OCI-LY7 (cell line): ENCODE data around the gene NMD3. TPM values are rescaled to one million over a fixed set of nuclear protein-coding genes. Genes with fewer than 3 reads are reported as not detected.

Source experiments
- BruUV-seq: library from RNA; stranded (reverse); fragments of 400-500 nt; replicated peaks from 2 replicates; lab custom pipeline; 2021; lab: Mats Ljungman, UMichigan
- CTCF ChIA-PET: fragments of 300-600 bp; sonication (Branson Sonifier 250); formaldehyde crosslinking; loops from one replicate; lab custom pipeline; 2022; ENCODE audit warnings: antibody characterized with exemption; ENCODE audit not compliant: unreplicated experiment; lab: Charles Lee
- POLR2A ChIA-PET: fragments of 300-600 bp; sonication (Branson Sonifier 250); formaldehyde crosslinking; loops from one replicate; lab custom pipeline; 2022; ENCODE audit warnings: antibody characterized with exemption; lab: Charles Lee
- DNase-seq: peaks from one replicate; pipeline ENCODE4 v3.0.0-alpha.2; 2015; ENCODE audit warnings: low spot score
- H2AFZ ChIP-seq: fragments of 200-600 bp; sonication (generic), shearing (Covaris generic); 2 replicates; pipeline ENCODE4 v1.6.1; 2014; ENCODE audit warnings: mild to moderate bottlenecking, antibody characterized with exemption, low read length, moderate library complexity
- H3K27ac ChIP-seq: fragments of 200-600 bp; sonication (generic); 2 replicates; pipeline ENCODE4 v1.5.1; 2014; ENCODE audit warnings: mixed run types, low read depth, mild to moderate bottlenecking, moderate library complexity, low read length, inconsistent platforms; ENCODE audit not compliant: poor library complexity, severe bottlenecking
- H3K36me3 ChIP-seq: fragments of 200-600 bp; sonication (generic); 2 replicates; pipeline ENCODE4 v1.6.1; 2014; ENCODE audit warnings: mild to moderate bottlenecking, antibody characterized with exemption, low read length, moderate library complexity, mixed read lengths; ENCODE audit not compliant: insufficient read depth
- H3K4me1 ChIP-seq: fragments of 200-600 bp; sonication (generic); 2 replicates; pipeline ENCODE4 v1.5.1; 2014; ENCODE audit warnings: mild to moderate bottlenecking, low read length; ENCODE audit not compliant: insufficient read depth, poor library complexity, severe bottlenecking
- H3K4me2 ChIP-seq: fragments of 200-600 bp; sonication (generic); 2 replicates; pipeline ENCODE4 v1.6.1; 2014; ENCODE audit warnings: mild to moderate bottlenecking, low read length
- H3K4me3 ChIP-seq: fragments of 200-600 bp; sonication (generic); 2 replicates; pipeline ENCODE4 v1.5.1; 2014; ENCODE audit warnings: mild to moderate bottlenecking, low read depth, low read length; ENCODE audit not compliant: poor library complexity, severe bottlenecking
- H3K79me2 ChIP-seq: fragments of 200-600 bp; sonication (generic); 2 replicates; pipeline ENCODE4 v1.6.1; 2016; ENCODE audit warnings: low read depth, mild to moderate bottlenecking, low read length, moderate library complexity, mixed read lengths; ENCODE audit not compliant: insufficient read depth
- H3K9me2 ChIP-seq: fragments of 200-600 bp; sonication (generic); 2 replicates; pipeline ENCODE4 v1.6.1; 2016; ENCODE audit warnings: mild to moderate bottlenecking, low read length, mixed read lengths; ENCODE audit not compliant: insufficient read depth
- H3K9me3 ChIP-seq: fragments of 200-600 bp; sonication (generic); 2 replicates; pipeline ENCODE4 v1.6.1; 2014; ENCODE audit warnings: mild to moderate bottlenecking, mixed run types, low read length, mixed read lengths
- H4K20me1 ChIP-seq: fragments of 200-600 bp; sonication (generic); 2 replicates; pipeline ENCODE4 v1.6.1; 2014; ENCODE audit warnings: mild to moderate bottlenecking, antibody characterized with exemption, low read length, moderate library complexity, mixed read lengths; ENCODE audit not compliant: insufficient read depth
- EZH2phosphoT487 ChIP-seq: fragments of 200-600 bp; sonication (generic); IDR thresholded peaks from 2 replicates; pipeline ENCODE4 v1.6.1; 2018; ENCODE audit warnings: low read depth, borderline replicate concordance, mild to moderate bottlenecking, mixed run types, antibody characterized with exemption, low read length, moderate library complexity, mixed read lengths
- intact Hi-C: fragments of 100-400 bp; cut with micrococcal nuclease; formaldehyde crosslinking; loops from one replicate; pipeline ENCODE4 v1.10.0; 2022; ENCODE audit not compliant: unreplicated experiment
- total RNA-seq, 2 experiments: library from RNA; depleted of rRNA in 1 of 2; stranded (reverse); fragments of >200 nt in 1 of 2; shearing (Covaris generic) in 1 of 2; gene quantifications; 2 replicates each; pipeline ENCODE4 v1.2.3, GENCODE V29; 2014 to 2022
- TF ChIP-seq, protein P1 (sequence below): fragments of 200-600 bp; sonication (generic); conservative IDR thresholded peaks from 2 replicates; pipeline ENCODE4 v1.5.1; 2014; ENCODE audit warnings: mild to moderate bottlenecking, antibody characterized with exemption, low read length, moderate library complexity, mixed read lengths

Gene NMD3
- total RNA-seq, 2 experiments from 2014 or later: 30.0 to 55.2 TPM

DNA sequence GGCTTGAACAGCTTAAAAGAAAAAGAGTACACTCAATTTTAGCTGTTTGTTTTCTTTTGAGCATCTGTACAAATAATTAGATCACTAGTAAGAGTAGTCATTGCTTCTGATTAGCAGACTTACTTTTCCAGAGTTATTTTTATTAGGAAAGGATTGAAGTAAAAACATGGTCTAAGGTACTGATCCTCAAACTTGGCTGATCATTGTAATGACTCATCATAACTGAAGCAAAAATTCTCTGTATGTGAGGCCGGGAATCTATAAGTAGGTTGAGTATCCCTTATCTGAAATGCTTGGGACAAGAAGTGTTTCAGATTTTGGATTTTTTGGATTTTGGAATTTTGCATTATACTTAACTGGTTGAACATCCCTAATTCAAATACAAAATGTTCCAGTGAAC is 12.4 kb downstream of the NMD3 start:
- Histone ChIP-seq H2AFZ (no peak overlapping the region), H3K4me1 (no peaks in the 10 kb centered on the region), H3K79me2 (peaks cover 26% of the 10 kb centered on the region; the same call in 1 of the 2 replicates), H3K36me3 (peaks cover 97% of the 10 kb centered on the region), H3K27ac (no peak overlapping the region), H3K9me3 (no peaks in the 10 kb centered on the region), H4K20me1 (peaks cover 10% of the 10 kb centered on the region), H3K9me2 (no peaks in the 10 kb centered on the region), H3K4me3 (no peak overlapping the region), H3K4me2 (no peak overlapping the region)
- ChIA-PET POLR2A (interaction anchor here (0.9 to 1.4 kb wide), 2 partner anchors 8 to 11 kb away, joined by 3 to 7 read pairs; no protein-coding TSS in a partner anchor), CTCF (no interaction called here)
- no TSS peak for BruUV-seq
- intact Hi-C loops: no loop called here
- TF ChIP-seq, protein P1, sequence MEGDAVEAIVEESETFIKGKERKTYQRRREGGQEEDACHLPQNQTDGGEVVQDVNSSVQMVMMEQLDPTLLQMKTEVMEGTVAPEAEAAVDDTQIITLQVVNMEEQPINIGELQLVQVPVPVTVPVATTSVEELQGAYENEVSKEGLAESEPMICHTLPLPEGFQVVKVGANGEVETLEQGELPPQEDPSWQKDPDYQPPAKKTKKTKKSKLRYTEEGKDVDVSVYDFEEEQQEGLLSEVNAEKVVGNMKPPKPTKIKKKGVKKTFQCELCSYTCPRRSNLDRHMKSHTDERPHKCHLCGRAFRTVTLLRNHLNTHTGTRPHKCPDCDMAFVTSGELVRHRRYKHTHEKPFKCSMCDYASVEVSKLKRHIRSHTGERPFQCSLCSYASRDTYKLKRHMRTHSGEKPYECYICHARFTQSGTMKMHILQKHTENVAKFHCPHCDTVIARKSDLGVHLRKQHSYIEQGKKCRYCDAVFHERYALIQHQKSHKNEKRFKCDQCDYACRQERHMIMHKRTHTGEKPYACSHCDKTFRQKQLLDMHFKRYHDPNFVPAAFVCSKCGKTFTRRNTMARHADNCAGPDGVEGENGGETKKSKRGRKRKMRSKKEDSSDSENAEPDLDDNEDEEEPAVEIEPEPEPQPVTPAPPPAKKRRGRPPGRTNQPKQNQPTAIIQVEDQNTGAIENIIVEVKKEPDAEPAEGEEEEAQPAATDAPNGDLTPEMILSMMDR: no peak
- no peak for TF ChIP-seq EZH2phosphoT487
- no peak for DNase-seq

DNA sequence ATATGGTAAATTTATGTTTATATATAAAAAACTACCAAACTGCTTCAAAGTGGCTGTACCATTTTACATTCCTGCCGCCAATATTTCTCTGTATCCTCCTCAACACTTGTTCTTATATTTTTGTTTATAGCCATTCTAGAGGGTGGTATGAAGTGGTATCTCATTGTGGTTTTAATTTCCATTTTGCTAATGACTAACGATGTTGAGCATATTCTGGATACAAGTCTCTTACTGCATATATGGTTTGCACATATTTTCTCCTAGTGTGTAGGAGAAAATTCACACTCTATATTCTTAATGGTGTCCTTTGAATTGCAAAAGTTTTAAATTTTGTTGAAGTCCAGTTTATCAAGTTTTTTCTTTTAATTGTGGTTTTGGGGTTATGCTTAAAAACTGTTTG is 15.1 kb downstream of the NMD3 start:
- H3K79me2 ChIP-seq: peaks cover 31% of the 10 kb centered on the region; the same call in 1 of the 2 replicates
- H3K9me3 ChIP-seq: no peaks in the 10 kb centered on the region
- H3K4me3 ChIP-seq: no peak overlapping the region
- H3K27ac ChIP-seq: no peak overlapping the region
- CTCF ChIA-PET: no interaction called here
- H3K4me2 ChIP-seq: no peak overlapping the region
- POLR2A ChIA-PET: interaction anchor here (0.7 to 1.4 kb wide), 4 partner anchors 8 to 88 kb away, joined by 3 to 11 read pairs (median 4); partner anchors contain the start of gene NMD3
- BruUV-seq: no TSS peak
- H3K36me3 ChIP-seq: peaks cover 97% of the 10 kb centered on the region
- intact Hi-C loops: no loop called here
- H4K20me1 ChIP-seq: 0 out of 2 replicates have a peak, but pooled peaks cover 5% of the 10 kb centered on the region
- TF ChIP-seq, protein P1: no peak
- TF ChIP-seq EZH2phosphoT487: no peak
- H3K4me1 ChIP-seq: no peaks in the 10 kb centered on the region
- H2AFZ ChIP-seq: no peak overlapping the region
- no peak for DNase-seq
- no peaks in the 10 kb centered on the region for H3K9me2 ChIP-seq

DNA sequence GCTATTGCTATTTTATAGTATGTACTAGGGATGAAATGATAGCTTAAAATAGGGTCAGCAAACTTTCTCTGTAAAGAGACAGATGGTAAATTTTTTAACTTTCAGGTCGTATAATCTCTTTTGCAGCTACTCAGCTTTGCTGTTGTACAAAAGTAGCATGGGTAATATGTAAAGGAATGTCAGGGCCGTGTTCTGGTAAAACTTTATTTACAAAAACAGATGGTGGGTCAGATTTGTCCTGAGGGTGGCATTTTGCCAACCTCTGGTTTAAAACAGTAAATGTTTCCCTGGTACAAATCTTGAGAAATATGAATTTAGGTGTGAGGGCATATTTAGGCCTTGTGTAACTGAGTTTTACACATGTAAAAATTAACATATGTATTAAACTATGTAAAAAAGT is 18.6 kb downstream of the NMD3 start:
- Histone ChIP-seq H3K4me3 (no peak overlapping the region), H4K20me1 (0 out of 2 replicates have a peak, but pooled peaks cover 5% of the 10 kb centered on the region), H3K4me2 (no peak overlapping the region), H3K9me3 (no peaks in the 10 kb centered on the region), H3K4me1 (no peaks in the 10 kb centered on the region), H3K36me3 (peaks cover 97% of the 10 kb centered on the region), H3K79me2 (peaks cover 35% of the 10 kb centered on the region; the same call in 1 of the 2 replicates), H3K9me2 (no peaks in the 10 kb centered on the region), H2AFZ (no peak overlapping the region), H3K27ac (no peak overlapping the region)
- intact Hi-C loops: no loop called here
- TF ChIP-seq, protein P1: no peak
- TF ChIP-seq EZH2phosphoT487: no peak
- ChIA-PET CTCF (no interaction called here), POLR2A (interaction anchor here (0.6 to 3.3 kb wide), 10 partner anchors 9 to 1352 kb away, joined by 3 to 9 read pairs (median 4); partner anchors contain the start of gene NMD3)
- no TSS peak for BruUV-seq
- DNase-seq: no peak
